Kidney (tissue), 14 donors: ENCODE measurements around the gene TMEM52. TPM values are rescaled to one million over a fixed set of nuclear protein-coding genes. Genes with fewer than 3 reads are reported as not detected.

Experiments used
- DNase-seq, 5 donors: peaks; one replicate each; pipeline ENCODE4 v3.0.0-alpha.2; 2013 to 2020
- FAIRE-seq: peaks from 2 replicates; lab custom pipeline; 2012; peaks lifted over from hg19 to GRCh38; lab: Jason Lieb, UNC
- H3K27ac ChIP-seq, 2 donors: one replicate each; pipeline ENCODE4 v1.7.0; 2013; ENCODE audit warnings: low read depth in 2 of 2, low read length in 2 of 2, inconsistent platforms in 1 of 2
- H3K27me3 ChIP-seq: one replicate; pipeline ENCODE4 v1.7.1; 2013; ENCODE audit warnings: low read length, inconsistent platforms; ENCODE audit not compliant: control insufficient read depth, insufficient read depth
- H3K36me3 ChIP-seq, 3 donors: one replicate each; pipeline versions ENCODE4 v1.7.0 to v1.7.1; 2013; ENCODE audit warnings: low read length in 3 of 3, control low read depth in 1 of 3, inconsistent platforms in 1 of 3; ENCODE audit not compliant: insufficient read depth in 3 of 3, control insufficient read depth in 2 of 3
- H3K4me1 ChIP-seq, 3 donors: one replicate each; pipeline versions ENCODE4 v1.7.0 to v1.7.1; 2013; ENCODE audit warnings: low read length in 3 of 3, inconsistent platforms in 1 of 3, low read depth in 1 of 3; ENCODE audit not compliant: control insufficient read depth in 2 of 3, insufficient read depth in 2 of 3
- H3K4me3 ChIP-seq, 3 donors: one replicate each; pipeline versions ENCODE4 v1.7.0 to v1.8.1; 2013; ENCODE audit warnings: low read length in 3 of 3, control low read depth in 1 of 3, inconsistent platforms in 1 of 3
- H3K9ac ChIP-seq, 3 donors: one replicate each; pipeline versions ENCODE4 v1.7.0 to v1.7.1; 2013; ENCODE audit warnings: low read length in 3 of 3, control low read depth in 1 of 3, inconsistent platforms in 1 of 3
- H3K9me3 ChIP-seq, 3 donors: one replicate each; pipeline versions ENCODE4 v1.7.0 to v1.7.1; 2013; ENCODE audit warnings: low read length in 3 of 3, control low read depth in 1 of 3, inconsistent platforms in 1 of 3; ENCODE audit not compliant: control insufficient read depth in 2 of 3, insufficient read depth in 1 of 3
- CTCF ChIP-seq: IDR thresholded peaks from 3 replicates; pipeline ENCODE4 v1.5.1; 2012; ENCODE audit warnings: mild to moderate bottlenecking, moderate library complexity, borderline replicate concordance; ENCODE audit not compliant: insufficient read depth; ENCODE audit errors: extremely low read depth
- intact Hi-C: fragments of 100-400 bp; cut with DNase I; formaldehyde crosslinking; loops from one replicate; pipeline ENCODE4 v1.11.1; 2022
- polyA plus RNA-seq: library from polyadenylated mRNA; stranded (reverse); fragments of 350-450 nt; fragmentation: Illumina TruSeq; extraction: RNeasy Lipid Tissue Mini Kit (QIAGEN cat#74804); gene quantifications from one replicate; pipeline ENCODE4 v1.2.3, GENCODE V29; 2014; ENCODE audit warnings: low read depth, low replicate concordance; ENCODE audit not compliant: insufficient read depth
- total RNA-seq: library from RNA; stranded (reverse); fragmentation: NEBNext Ultra II Directional; extraction: Animal tissue kit (Norgen Biotek cat#: 25700); gene quantifications from one replicate; pipeline ENCODE4 v1.2.1, GENCODE V29; 2021
- donor health status: control.
- donor health status: control.
- donor health status: control.
- donor health status: control.
- donor health status: control.
- donor health status: DM: yes; HTN: yes; CAD: no.
- donor health status: Normal renal cell carcinoma (clear cell type).

Gene TMEM52
- total and polyA plus RNA-seq, 2 donors from 2014 or later = 0.50 to 5.1 TPM

- no peaks in the 10 kb centered on the region for H3K36me3 ChIP-seq
- no peaks in the 10 kb centered on the region for H3K27me3 ChIP-seq
- peaks cover 0 to 7% (median 7%) of the 10 kb centered on the region in 3 donors for H3K4me1 ChIP-seq
- H3K27ac ChIP-seq = no peak overlapping the region
- no peak for TF ChIP-seq CTCF
- DNase-seq = peak in 2 of 5 donors; percentile 53 to 59
- FAIRE-seq = no peak
- H3K9me3 ChIP-seq = no peaks in the 10 kb centered on the region
- no peak overlapping the region for H3K4me3 ChIP-seq
- no peak overlapping the region for H3K9ac ChIP-seq
- intact Hi-C loops = no loop called here
Measured at GRCh38 chr1:1914101-1914970, 4.7 kb downstream of the TMEM52 start.

- intact Hi-C loops = no loop called here
- Histone ChIP-seq H3K9ac (no peak overlapping the region), H3K36me3 (no peaks in the 10 kb centered on the region), H3K4me1 (peaks cover 0 to 10% (median 0%) of the 10 kb centered on the region in 3 donors), H3K4me3 (no peak overlapping the region), H3K27ac (no peak overlapping the region), H3K27me3 (no peaks in the 10 kb centered on the region), H3K9me3 (no peaks in the 10 kb centered on the region)
- no peak for TF ChIP-seq CTCF
- FAIRE-seq = no peak
- DNase-seq = peak in 2 of 5 donors; percentile 51 to 64
Measured at GRCh38 chr1:1911350-1912041, 7.6 kb downstream of the TMEM52 start.

- TF ChIP-seq CTCF = no peak
- FAIRE-seq = no peak
- no peak overlapping the region for H3K4me3 ChIP-seq
- no peaks in the 10 kb centered on the region for H3K9me3 ChIP-seq
- peaks cover 0 to 13% (median 0%) of the 10 kb centered on the region in 3 donors for H3K4me1 ChIP-seq
- intact Hi-C loops = no loop called here
- H3K36me3 ChIP-seq = no peaks in the 10 kb centered on the region
- H3K27me3 ChIP-seq = no peaks in the 10 kb centered on the region
- H3K9ac ChIP-seq = no peak overlapping the region
- peak in 2 of 5 donors; percentile 51 to 68 for DNase-seq
- no peak overlapping the region for H3K27ac ChIP-seq
Measured at GRCh38 chr1:1910651-1911331, 8.3 kb downstream of the TMEM52 start.
